Cardiac septum (tissue), 1 donor: ENCODE measurements around the gene IFT80. TPM values are rescaled to one million over a fixed set of nuclear protein-coding genes. Genes with fewer than 3 reads are reported as not detected.

Experiments used
- DNase-seq: peaks from one replicate; pipeline ENCODE4 v3.0.0-alpha.2; 2020; ENCODE audit warnings: low spot score
- intact Hi-C: fragments of 100-400 bp; cut with DNase I; formaldehyde crosslinking; loops from one replicate; pipeline ENCODE4 v1.14.0; 2022
- long read RNA-seq: library from polyadenylated mRNA; unstranded; transcript quantifications from one replicate; pipeline ENCODE4 v2.0.0, GENCODE V29; 2021
- total RNA-seq: library from RNA; stranded (reverse); fragmentation: NEBNext Ultra II Directional; extraction: Animal tissue kit (Norgen Biotek cat#: 25700); gene quantifications from one replicate; pipeline ENCODE4 v1.2.1, GENCODE V29; 2021
- donor health status: DM: no; HTN: no; CAD: no.

The IFT80 gene
- 10.7 TPM for total RNA-seq
- long read RNA-seq, full-length matches to known transcripts: 1 of 2 reads
- long read RNA-seq, partial matches to known transcripts: 0 of 2 reads
- long read RNA-seq, other reads (novel, unspliced or antisense): 1 of 2 reads

- intact Hi-C loops: loop anchor here (10.0 kb wide), 1 partner anchor 565 kb away; the partner anchor contains the start of gene SCHIP1
- DNase-seq: peak; percentile 99
Measured at GRCh38 chr3:160399125-160400029, at the start of gene IFT80, which contains the start of gene SMC4. Gene IFT80 (minus strand): TSS chr3:160399225. CDS start chr3:160384600, 14,625 bp downstream. Gene SMC4 (plus strand): TSS chr3:160399650. CDS start chr3:160400827, 1,177 bp downstream.

- DNase-seq: no peak
- intact Hi-C loops: no loop called here
Measured at GRCh38 chr3:160447544-160447943, 48.5 kb upstream of the IFT80 start.

- DNase-seq: no peak
- intact Hi-C loops: no loop called here
Measured at GRCh38 chr3:160446522-160447056, 47.6 kb upstream of the IFT80 start.

GRCh38 chr3:160445854-160446253, 46.8 kb upstream of the IFT80 start:
- intact Hi-C loops: no loop called here
- DNase-seq: no peak

- intact Hi-C loops: no loop called here
- no peak for DNase-seq
Measured at GRCh38 chr3:160444411-160444810, 45.4 kb upstream of the IFT80 start.

GRCh38 chr3:160440687-160441086, 41.7 kb upstream of the IFT80 start:
- no peak for DNase-seq
- intact Hi-C loops: no loop called here

GRCh38 chr3:160437083-160437455, 38.0 kb upstream of the IFT80 start:
- no peak for DNase-seq

GRCh38 chr3:160435747-160436146, 36.7 kb upstream of the IFT80 start:
- intact Hi-C loops: no loop called here
- DNase-seq: no peak

More at GRCh38 chr3:160437083-160437455, 38.0 kb upstream of the IFT80 start:
- intact Hi-C loops: no loop called here

GRCh38 chr3:160435095-160435494, 36.1 kb upstream of the IFT80 start:
- DNase-seq: no peak
- intact Hi-C loops: no loop called here

GRCh38 chr3:160434071-160434470, 35.0 kb upstream of the IFT80 start:
- intact Hi-C loops: no loop called here
- no peak for DNase-seq

- DNase-seq: no peak
- intact Hi-C loops: no loop called here
Measured at GRCh38 chr3:160427832-160428424, 28.9 kb upstream of the IFT80 start.

- intact Hi-C loops: no loop called here
- DNase-seq: no peak
Measured at GRCh38 chr3:160417311-160417710, 18.3 kb upstream of the IFT80 start.

- DNase-seq: no peak
- intact Hi-C loops: loop anchor here (2.0 to 5.0 kb wide), 2 partner anchors 251 to 381 kb away; no protein-coding TSS in a partner anchor
Measured at GRCh38 chr3:160413613-160414248, 14.7 kb upstream of the IFT80 start.

GRCh38 chr3:160412477-160412876, 13.5 kb upstream of the IFT80 start:
- intact Hi-C loops: loop anchor here (5.0 kb wide), 1 partner anchor 380 kb away; no protein-coding TSS in a partner anchor
- no peak for DNase-seq

- no peak for DNase-seq
- intact Hi-C loops: loop anchor here (5.0 to 10.0 kb wide), 2 partner anchors 378 to 575 kb away; partner anchors contain the start of gene SCHIP1
Measured at GRCh38 chr3:160409812-160410610, 11.0 kb upstream of the IFT80 start.

- no peak for DNase-seq
- intact Hi-C loops: loop anchor here (10.0 kb wide), 1 partner anchor 569 kb away; the partner anchor contains the start of gene SCHIP1
Measured at GRCh38 chr3:160403796-160404470, 4.9 kb upstream of the IFT80 start.

GRCh38 chr3:160403028-160403545, 4.1 kb upstream of the IFT80 start:
- DNase-seq: no peak
- intact Hi-C loops: loop anchor here (10.0 kb wide), 1 partner anchor 568 kb away; the partner anchor contains the start of gene SCHIP1
